Epithelial cell of proximal tubule (primary cell): ENCODE data around the gene SFMBT2. TPM values are rescaled to one million over a fixed set of nuclear protein-coding genes. Genes with fewer than 3 reads are reported as not detected.

ENCODE experiments used
- DNase-seq: peaks from one replicate; pipeline ENCODE4 v3.0.0-alpha.2; 2011; ENCODE audit warnings: low read depth
- H3K4me3 ChIP-seq: 2 replicates; pipeline ENCODE4 v1.5.1; 2011; ENCODE audit warnings: low read depth, mild to moderate bottlenecking, low read length
- CTCF ChIP-seq: conservative IDR thresholded peaks from 2 replicates; pipeline ENCODE4 v1.5.1; 2012; ENCODE audit warnings: low read depth, mild to moderate bottlenecking, low read length
- total RNA-seq: library from RNA; depleted of rRNA; stranded (reverse); fragments of >200 nt; gene quantifications from 2 replicates; pipeline ENCODE4 v1.2.3, GENCODE V29; 2015

Gene SFMBT2
- 1.2 and 2.4 TPM in 2 replicates for total RNA-seq

GRCh38 chr10:7410862-7411670, at the start of gene SFMBT2:
Gene SFMBT2, minus strand, starts transcription at chr10:7411034. Its CDS starts 29,136 bp downstream, at chr10:7381898.
- peak within 1 kb of the TSS; percentile 63 for H3K4me3 ChIP-seq
- TF ChIP-seq CTCF, result no peak
- DNase-seq, result no peak

- no peak overlapping the region for H3K4me3 ChIP-seq
- DNase-seq, result no peak
- no peak for TF ChIP-seq CTCF
Measured at GRCh38 chr10:7460006-7460405, 49.2 kb upstream of the SFMBT2 start.

- no peak overlapping the region for H3K4me3 ChIP-seq
- no peak for DNase-seq
- no peak for TF ChIP-seq CTCF
Measured at GRCh38 chr10:7458556-7458955, 47.7 kb upstream of the SFMBT2 start.

- TF ChIP-seq CTCF, result no peak
- no peak for DNase-seq
- no peak overlapping the region for H3K4me3 ChIP-seq
Measured at GRCh38 chr10:7457478-7458316, 46.9 kb upstream of the SFMBT2 start.

- no peak for DNase-seq
- H3K4me3 ChIP-seq, result no peak overlapping the region
- no peak for TF ChIP-seq CTCF
Measured at GRCh38 chr10:7449063-7449695, 38.3 kb upstream of the SFMBT2 start.

- no peak overlapping the region for H3K4me3 ChIP-seq
- DNase-seq, result no peak
- TF ChIP-seq CTCF, result no peak
Measured at GRCh38 chr10:7445474-7446185, 34.8 kb upstream of the SFMBT2 start.
